GM12875 (cell line): ENCODE measurements around the gene MAML2.

ENCODE experiments used
- H3K4me3 ChIP-seq: one replicate; pipeline ENCODE4 v1.5.1; 2011; ENCODE audit warnings: low read depth, low read length, control low read depth
- TF ChIP-seq, protein P1 (sequence below): IDR thresholded peaks from 2 replicates; pipeline ENCODE4 v1.5.1; 2011; ENCODE audit warnings: low read depth, mild to moderate bottlenecking, control low read depth, inconsistent platforms, low read length, moderate library complexity, borderline replicate concordance; ENCODE audit not compliant: insufficient read depth

MAML2 gene

DNA sequence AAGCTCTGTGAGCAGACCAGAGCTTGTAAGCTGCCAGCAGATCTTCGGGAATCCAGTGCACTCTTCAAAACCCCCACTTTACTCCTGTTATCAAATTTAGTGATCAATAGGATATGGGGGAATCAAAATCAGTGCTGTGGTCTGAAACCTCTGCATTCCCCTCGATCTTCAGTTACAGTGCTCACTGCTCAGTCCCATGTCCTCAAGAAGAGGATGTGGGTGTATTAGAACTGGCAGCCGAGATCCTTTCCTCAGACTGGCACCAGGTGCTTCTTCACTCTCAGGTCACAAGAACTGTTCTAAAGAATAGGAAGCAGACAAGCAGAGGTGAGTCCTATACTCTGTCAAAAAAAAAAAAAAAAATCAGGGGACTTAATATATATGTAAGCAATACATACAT, 15.3 kb upstream of the MAML2 start:
- no peak overlapping the region for H3K4me3 ChIP-seq
- TF ChIP-seq, protein P1, sequence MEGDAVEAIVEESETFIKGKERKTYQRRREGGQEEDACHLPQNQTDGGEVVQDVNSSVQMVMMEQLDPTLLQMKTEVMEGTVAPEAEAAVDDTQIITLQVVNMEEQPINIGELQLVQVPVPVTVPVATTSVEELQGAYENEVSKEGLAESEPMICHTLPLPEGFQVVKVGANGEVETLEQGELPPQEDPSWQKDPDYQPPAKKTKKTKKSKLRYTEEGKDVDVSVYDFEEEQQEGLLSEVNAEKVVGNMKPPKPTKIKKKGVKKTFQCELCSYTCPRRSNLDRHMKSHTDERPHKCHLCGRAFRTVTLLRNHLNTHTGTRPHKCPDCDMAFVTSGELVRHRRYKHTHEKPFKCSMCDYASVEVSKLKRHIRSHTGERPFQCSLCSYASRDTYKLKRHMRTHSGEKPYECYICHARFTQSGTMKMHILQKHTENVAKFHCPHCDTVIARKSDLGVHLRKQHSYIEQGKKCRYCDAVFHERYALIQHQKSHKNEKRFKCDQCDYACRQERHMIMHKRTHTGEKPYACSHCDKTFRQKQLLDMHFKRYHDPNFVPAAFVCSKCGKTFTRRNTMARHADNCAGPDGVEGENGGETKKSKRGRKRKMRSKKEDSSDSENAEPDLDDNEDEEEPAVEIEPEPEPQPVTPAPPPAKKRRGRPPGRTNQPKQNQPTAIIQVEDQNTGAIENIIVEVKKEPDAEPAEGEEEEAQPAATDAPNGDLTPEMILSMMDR = no peak

- no peak overlapping the region for H3K4me3 ChIP-seq
- TF ChIP-seq, protein P1 = no peak
Observed at GRCh38 chr11:96357794-96358193, 14.8 kb upstream of the MAML2 start.

GRCh38 chr11:96356848-96357247, 13.9 kb upstream of the MAML2 start:
- TF ChIP-seq, protein P1 = no peak
- H3K4me3 ChIP-seq = no peak overlapping the region

GRCh38 chr11:96342014-96342960, 708 bp downstream of the MAML2 start:
- H3K4me3 ChIP-seq = peak overlapping the region; percentile 55
- TF ChIP-seq, protein P1 = no peak

GRCh38 chr11:96341211-96342013, 1.6 kb downstream of the MAML2 start:
- TF ChIP-seq, protein P1 = peak; percentile 69
- H3K4me3 ChIP-seq = peak overlapping the region; percentile 55

DNA sequence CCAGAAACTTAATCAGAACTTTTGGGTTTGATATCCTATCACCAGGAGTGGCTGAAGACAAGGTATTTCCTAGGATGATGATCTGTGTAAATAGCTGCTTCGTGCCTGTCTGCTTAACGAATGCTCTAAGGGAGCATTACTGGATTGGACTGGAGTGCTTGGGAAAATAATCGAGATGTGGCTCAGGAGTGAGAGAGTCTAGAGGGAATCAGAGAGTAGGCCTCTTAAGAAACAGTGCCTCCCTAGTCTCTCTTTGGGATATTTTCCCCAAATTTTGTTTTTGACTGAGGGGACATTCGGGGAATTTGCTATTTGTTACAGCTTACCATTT, 2.5 kb downstream of the MAML2 start:
- TF ChIP-seq, protein P1 = no peak

More for the DNA sequence above, 2.5 kb downstream of the MAML2 start:
- peak overlapping the region; percentile 55 for H3K4me3 ChIP-seq
